Activated CD8-positive, alpha-beta T cell treated with anti-CD3 and anti-CD28 coated beads, Interleukin-2, amount 10 ng/mL, durations not matched to agents 7 days and 5 days (primary cell): ENCODE data around the gene EPHB1. TPM values are rescaled to one million over a fixed set of nuclear protein-coding genes. Genes with fewer than 3 reads are reported as not detected.

Source experiments
- ATAC-seq: fragments of 150-1000 bp; cut with Tn5 transposase; one replicate; pipeline ENCODE4 v1.10.0; 2021; ENCODE audit warnings: moderate library complexity
- CTCF ChIA-PET: fragments of 350-600 bp; sonication (Branson Sonifier 250); formaldehyde crosslinking; loops from one replicate; lab custom pipeline; 2021; ENCODE audit warnings: antibody characterized with exemption; lab: Charles Lee
- POLR2A ChIA-PET: fragments of 350-600 bp; sonication (Branson Sonifier 250); formaldehyde crosslinking; loops from one replicate; lab custom pipeline; 2021; ENCODE audit warnings: antibody characterized with exemption; lab: Charles Lee
- DNase-seq: peaks from one replicate; pipeline ENCODE4 v3.0.0-alpha.2; 2020
- H3K27ac Mint-ChIP-seq: one replicate; pipeline ENCODE4 v1.8.0; 2021; ENCODE audit warnings: mild to moderate bottlenecking, mixed read lengths
- H3K27me3 Mint-ChIP-seq: one replicate; pipeline ENCODE4 v1.8.0; 2021; ENCODE audit warnings: low read depth, mixed read lengths
- H3K36me3 Mint-ChIP-seq: one replicate; pipeline ENCODE4 v1.8.0; 2021; ENCODE audit warnings: low read depth, mixed read lengths
- H3K4me1 Mint-ChIP-seq: one replicate; pipeline ENCODE4 v1.8.0; 2021; ENCODE audit warnings: low read depth, mixed read lengths
- H3K4me3 Mint-ChIP-seq: one replicate; pipeline ENCODE4 v1.8.0; 2021; ENCODE audit warnings: mild to moderate bottlenecking, mixed read lengths
- H3K9me3 Mint-ChIP-seq: one replicate; pipeline ENCODE4 v1.8.0; 2022; ENCODE audit warnings: mixed read lengths; ENCODE audit not compliant: insufficient read depth
- total RNA-seq, 2 experiments: library from RNA; stranded (reverse); gene quantifications; one replicate each; pipeline ENCODE4 v1.2.3, GENCODE V29; 2021

Gene EPHB1
- total RNA-seq, 2 experiments from 2014 or later, result 1.1 to 1.4 TPM

DNA sequence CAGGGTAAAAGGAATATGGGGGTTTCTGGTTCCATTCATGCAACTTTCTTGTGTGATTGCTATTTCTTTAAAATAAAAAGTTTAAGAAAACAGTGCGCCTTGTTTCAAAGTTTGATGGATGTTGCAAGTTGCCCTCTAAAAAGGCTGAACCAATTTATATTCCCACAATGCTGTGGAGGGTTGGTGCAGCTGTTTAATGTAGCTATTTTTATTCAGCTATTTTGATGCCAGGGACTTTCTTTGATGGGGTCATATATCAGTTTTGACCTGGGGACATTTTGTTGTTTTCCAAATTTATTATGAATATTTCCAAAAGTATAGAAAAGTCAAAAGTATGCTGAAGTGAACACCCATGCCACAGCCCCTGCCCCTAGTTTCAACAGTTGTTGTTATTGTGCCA is 20.5 kb downstream of the EPHB1 start:
- Mint-ChIP-seq H3K27ac (no peak overlapping the region), H3K4me1 (no peaks in the 10 kb centered on the region), H3K9me3 (no peaks in the 10 kb centered on the region), H3K27me3 (peaks cover 12% of the 10 kb centered on the region), H3K4me3 (no peak overlapping the region), H3K36me3 (no peaks in the 10 kb centered on the region)
- CTCF ChIA-PET, result interaction anchor here (1.5 kb wide), 1 partner anchor 21 kb away, joined by 4 read pairs; no protein-coding TSS in a partner anchor
- ATAC-seq (no peak), DNase-seq (no peak)
- POLR2A ChIA-PET, result no interaction called here

DNA sequence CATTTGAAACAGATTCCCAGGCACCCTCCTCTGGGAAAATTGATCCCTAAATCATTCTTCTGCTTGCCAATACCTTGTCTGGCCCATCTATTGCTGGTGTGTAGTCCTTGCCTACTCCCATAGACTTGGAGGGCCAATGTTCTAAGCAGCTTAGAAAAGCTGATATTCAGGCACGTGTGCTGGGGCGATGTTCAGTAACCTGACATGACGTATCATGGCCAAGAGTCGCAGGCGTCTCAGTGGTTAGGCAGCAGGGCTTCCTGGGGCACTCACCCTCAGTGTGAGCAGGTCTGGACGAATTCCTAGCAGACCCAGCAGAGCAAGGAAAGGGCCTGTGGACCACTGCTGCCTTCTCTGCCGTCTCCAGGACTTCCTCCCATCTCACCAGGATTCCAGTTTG is 21.6 kb downstream of the EPHB1 start:
- Mint-ChIP-seq H3K4me1 (no peaks in the 10 kb centered on the region), H3K9me3 (no peaks in the 10 kb centered on the region), H3K27ac (no peak overlapping the region), H3K27me3 (peaks cover 9% of the 10 kb centered on the region), H3K36me3 (no peaks in the 10 kb centered on the region), H3K4me3 (no peak overlapping the region)
- POLR2A ChIA-PET, result no interaction called here
- ATAC-seq (no peak), DNase-seq (no peak)
- CTCF ChIA-PET, result no interaction called here

DNA sequence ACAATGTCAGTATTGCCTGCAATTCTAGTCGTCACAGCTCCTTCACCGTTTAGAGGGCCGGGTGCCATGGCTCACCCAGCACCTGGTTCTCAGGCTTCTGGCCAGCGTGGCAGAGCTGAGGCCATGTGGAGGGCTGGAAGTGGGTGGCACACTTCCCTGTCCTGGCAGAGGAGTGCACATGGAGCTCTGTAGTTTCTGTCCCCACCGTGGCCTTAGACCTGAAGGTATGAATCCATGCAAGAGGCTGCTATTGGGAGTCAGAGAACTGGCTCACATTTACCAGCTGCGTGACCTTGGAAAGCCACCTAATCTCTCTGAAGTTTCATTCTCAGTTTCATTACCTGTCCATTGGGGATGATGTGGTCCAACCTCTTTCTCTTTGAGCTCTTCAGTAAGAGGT is 22.2 kb downstream of the EPHB1 start:
- CTCF ChIA-PET, result no interaction called here
- no peak overlapping the region for H3K4me3 Mint-ChIP-seq
- no peaks in the 10 kb centered on the region for H3K4me1 Mint-ChIP-seq
- ATAC-seq (no peak), DNase-seq (no peak)
- H3K27me3 Mint-ChIP-seq, result peaks cover 9% of the 10 kb centered on the region
- no peaks in the 10 kb centered on the region for H3K9me3 Mint-ChIP-seq
- H3K36me3 Mint-ChIP-seq, result no peaks in the 10 kb centered on the region
- H3K27ac Mint-ChIP-seq, result no peak overlapping the region
- POLR2A ChIA-PET, result interaction anchor here (0.7 kb wide), 1 partner anchor 19 kb away, joined by 3 read pairs; no protein-coding TSS in a partner anchor

DNA sequence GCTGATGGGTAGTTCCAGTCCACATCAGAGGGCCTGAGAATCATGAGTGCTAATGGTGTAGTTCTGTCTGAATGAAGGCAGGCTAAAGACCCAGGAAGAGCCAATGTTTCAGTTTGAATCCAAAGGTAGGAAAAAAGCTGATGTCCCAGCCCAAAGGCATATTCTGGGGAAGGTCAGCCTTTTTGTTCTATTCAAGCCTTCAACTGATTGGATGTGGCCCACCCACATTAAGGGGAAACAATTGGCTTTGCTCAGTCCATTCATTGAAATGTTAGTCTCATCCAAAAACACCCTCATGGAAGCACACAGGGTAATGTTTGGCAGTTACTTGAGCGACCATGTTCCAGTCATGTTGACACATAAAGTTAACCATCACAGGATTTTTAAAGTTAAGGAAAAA is 25.9 kb downstream of the EPHB1 start:
- DNase-seq (no peak), ATAC-seq (no peak)
- Mint-ChIP-seq H3K36me3 (no peaks in the 10 kb centered on the region), H3K9me3 (no peaks in the 10 kb centered on the region), H3K4me1 (no peaks in the 10 kb centered on the region), H3K4me3 (no peak overlapping the region), H3K27me3 (peaks cover 9% of the 10 kb centered on the region), H3K27ac (no peak overlapping the region)
- ChIA-PET POLR2A (no interaction called here), CTCF (no interaction called here)

DNA sequence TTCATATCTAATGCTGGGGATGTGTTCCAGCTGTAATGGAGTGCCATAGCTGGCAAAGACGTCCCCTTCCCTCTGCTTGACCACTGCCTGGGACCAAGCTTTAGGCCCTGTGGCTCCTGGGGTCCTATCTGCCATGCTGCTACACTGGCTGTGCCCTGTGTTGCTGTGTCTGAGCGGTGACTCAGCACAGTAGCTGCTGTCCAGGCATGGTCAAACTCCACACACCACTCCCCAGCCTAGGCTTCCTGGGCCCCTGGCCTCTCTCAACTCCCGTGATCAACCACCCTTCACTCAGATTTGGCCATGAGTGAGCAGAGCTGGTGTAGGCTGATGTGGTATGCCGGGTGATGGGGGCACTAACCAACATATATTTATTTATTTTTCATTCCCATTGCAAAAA is 27.0 kb downstream of the EPHB1 start:
- Mint-ChIP-seq H3K4me1 (no peaks in the 10 kb centered on the region), H3K4me3 (no peak overlapping the region), H3K9me3 (no peaks in the 10 kb centered on the region), H3K36me3 (no peaks in the 10 kb centered on the region), H3K27ac (no peak overlapping the region), H3K27me3 (peaks cover 12% of the 10 kb centered on the region)
- ChIA-PET POLR2A (no interaction called here), CTCF (no interaction called here)
- ATAC-seq, result no peak
- no peak for DNase-seq

DNA sequence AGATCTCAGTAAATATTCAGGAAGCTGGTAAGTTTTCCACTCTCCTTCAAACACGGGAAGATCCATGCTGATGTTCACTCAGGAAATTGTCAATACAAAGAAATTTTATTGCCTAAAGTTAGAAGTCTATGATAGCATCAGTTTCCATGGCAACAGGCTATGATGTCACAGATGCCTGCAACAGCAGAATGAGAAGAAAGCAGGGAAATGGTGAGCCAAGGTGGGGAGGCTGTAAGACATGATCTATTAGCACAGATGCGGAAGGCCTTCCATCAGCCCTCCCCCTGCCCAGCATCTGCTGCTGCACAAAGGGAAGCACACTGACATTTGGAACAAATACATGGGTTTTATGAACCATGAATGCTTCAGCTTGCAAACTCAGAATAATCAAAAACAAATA is 28.6 kb downstream of the EPHB1 start:
- H3K9me3 Mint-ChIP-seq, result no peaks in the 10 kb centered on the region
- no peak overlapping the region for H3K4me3 Mint-ChIP-seq
- DNase-seq (no peak), ATAC-seq (no peak)
- peaks cover 15% of the 10 kb centered on the region for H3K27me3 Mint-ChIP-seq
- POLR2A ChIA-PET, result no interaction called here
- H3K36me3 Mint-ChIP-seq, result no peaks in the 10 kb centered on the region
- no peak overlapping the region for H3K27ac Mint-ChIP-seq
- CTCF ChIA-PET, result no interaction called here
- H3K4me1 Mint-ChIP-seq, result no peaks in the 10 kb centered on the region

DNA sequence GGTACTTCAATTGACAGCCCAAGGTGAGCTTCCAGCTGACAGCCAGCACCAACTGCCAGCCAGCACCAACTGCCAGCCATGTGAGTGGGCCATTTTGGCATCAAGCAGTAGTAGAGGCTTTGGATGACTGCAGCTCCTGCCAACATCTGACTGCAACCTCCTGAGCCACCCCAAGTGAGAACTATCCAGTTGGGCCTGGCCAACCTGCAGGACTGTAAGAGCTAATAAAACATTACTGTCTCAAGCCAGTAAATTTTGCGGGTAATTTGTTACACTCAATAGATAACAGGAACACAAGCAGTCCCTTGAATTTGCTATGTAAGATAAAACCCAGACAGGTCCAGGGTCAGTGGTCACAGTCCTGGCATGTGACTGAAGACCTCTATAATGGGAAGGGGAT is 29.7 kb downstream of the EPHB1 start:
- CTCF ChIA-PET, result no interaction called here
- Mint-ChIP-seq H3K9me3 (no peaks in the 10 kb centered on the region), H3K27me3 (peaks cover 15% of the 10 kb centered on the region), H3K4me1 (no peaks in the 10 kb centered on the region), H3K4me3 (no peak overlapping the region), H3K36me3 (no peaks in the 10 kb centered on the region), H3K27ac (no peak overlapping the region)
- no peak for DNase-seq
- POLR2A ChIA-PET, result no interaction called here
- ATAC-seq, result no peak

DNA sequence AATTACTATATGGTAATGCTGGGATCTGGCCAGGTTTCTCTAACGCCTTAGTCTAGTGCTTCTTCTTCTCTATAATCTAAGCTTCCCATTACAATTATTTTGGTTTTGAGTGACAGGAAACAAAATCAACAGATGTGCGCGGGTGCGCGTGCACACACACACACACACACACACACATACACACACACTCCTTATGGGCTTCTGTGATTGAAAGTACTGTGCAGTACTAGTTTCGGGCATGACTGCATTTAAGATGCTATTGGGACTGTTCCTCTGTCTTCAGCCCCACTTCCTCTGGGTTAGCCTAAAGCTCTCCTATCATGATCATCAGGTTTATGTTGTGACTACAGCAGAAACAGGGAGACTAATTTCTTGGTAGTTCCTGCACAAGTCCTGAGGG is 32.2 kb downstream of the EPHB1 start:
- no peaks in the 10 kb centered on the region for H3K9me3 Mint-ChIP-seq
- no peak for ATAC-seq
- H3K27me3 Mint-ChIP-seq, result peaks cover 19% of the 10 kb centered on the region
- CTCF ChIA-PET, result interaction anchor here (1.0 kb wide), 1 partner anchor 32 kb away, joined by 3 read pairs; the partner anchor contains the start of gene EPHB1
- H3K27ac Mint-ChIP-seq, result no peak overlapping the region
- no peaks in the 10 kb centered on the region for H3K4me1 Mint-ChIP-seq
- POLR2A ChIA-PET, result no interaction called here
- no peak for DNase-seq
- no peaks in the 10 kb centered on the region for H3K36me3 Mint-ChIP-seq
- H3K4me3 Mint-ChIP-seq, result no peak overlapping the region

DNA sequence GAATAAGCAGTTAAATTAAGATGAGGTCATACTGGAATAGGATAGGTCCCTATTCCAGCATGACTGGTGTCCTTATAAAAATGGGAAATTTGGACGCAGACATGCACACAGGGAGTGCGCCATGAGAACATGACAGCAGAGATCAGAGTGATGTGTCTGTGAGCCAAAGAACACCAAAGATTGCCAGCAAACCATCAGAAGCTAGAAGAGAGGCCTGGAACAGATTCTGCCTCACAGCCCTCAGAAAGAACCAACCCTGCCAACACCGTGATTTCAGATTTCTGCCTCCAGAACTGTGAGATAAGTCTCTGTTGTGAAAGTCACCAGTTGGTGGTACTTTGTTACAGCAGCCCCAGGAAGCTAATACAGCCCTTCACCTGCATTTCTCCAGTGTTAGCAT is 34.7 kb downstream of the EPHB1 start:
- H3K4me1 Mint-ChIP-seq, result no peaks in the 10 kb centered on the region
- H3K4me3 Mint-ChIP-seq, result no peak overlapping the region
- POLR2A ChIA-PET, result no interaction called here
- no peak overlapping the region for H3K27ac Mint-ChIP-seq
- CTCF ChIA-PET, result no interaction called here
- no peaks in the 10 kb centered on the region for H3K36me3 Mint-ChIP-seq
- DNase-seq (no peak), ATAC-seq (no peak)
- H3K27me3 Mint-ChIP-seq, result peaks cover 26% of the 10 kb centered on the region
- H3K9me3 Mint-ChIP-seq, result no peaks in the 10 kb centered on the region

DNA sequence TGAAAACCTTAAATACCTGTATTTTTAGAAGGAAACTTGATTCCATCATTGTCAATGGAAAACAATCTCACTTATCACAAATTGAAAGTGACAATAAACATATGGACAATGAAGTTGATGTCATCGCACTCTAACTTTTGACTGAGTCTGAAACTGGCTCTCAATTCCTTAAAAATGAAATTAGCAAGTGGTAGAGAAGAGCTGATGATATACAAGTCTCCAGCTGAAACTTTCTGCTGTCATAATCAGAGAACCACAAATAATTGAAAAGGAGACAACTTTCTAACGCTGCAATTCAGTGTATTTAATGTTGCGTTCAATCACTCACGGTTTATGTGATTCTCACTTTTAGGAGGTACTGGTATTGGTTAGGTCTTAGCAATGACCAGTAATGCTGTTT is 37.5 kb downstream of the EPHB1 start:
- ChIA-PET POLR2A (no interaction called here), CTCF (no interaction called here)
- DNase-seq, result no peak
- Mint-ChIP-seq H3K9me3 (no peaks in the 10 kb centered on the region), H3K4me3 (no peak overlapping the region), H3K36me3 (no peaks in the 10 kb centered on the region), H3K27ac (no peak overlapping the region), H3K4me1 (no peaks in the 10 kb centered on the region), H3K27me3 (peaks cover 28% of the 10 kb centered on the region)
- ATAC-seq, result no peak

DNA sequence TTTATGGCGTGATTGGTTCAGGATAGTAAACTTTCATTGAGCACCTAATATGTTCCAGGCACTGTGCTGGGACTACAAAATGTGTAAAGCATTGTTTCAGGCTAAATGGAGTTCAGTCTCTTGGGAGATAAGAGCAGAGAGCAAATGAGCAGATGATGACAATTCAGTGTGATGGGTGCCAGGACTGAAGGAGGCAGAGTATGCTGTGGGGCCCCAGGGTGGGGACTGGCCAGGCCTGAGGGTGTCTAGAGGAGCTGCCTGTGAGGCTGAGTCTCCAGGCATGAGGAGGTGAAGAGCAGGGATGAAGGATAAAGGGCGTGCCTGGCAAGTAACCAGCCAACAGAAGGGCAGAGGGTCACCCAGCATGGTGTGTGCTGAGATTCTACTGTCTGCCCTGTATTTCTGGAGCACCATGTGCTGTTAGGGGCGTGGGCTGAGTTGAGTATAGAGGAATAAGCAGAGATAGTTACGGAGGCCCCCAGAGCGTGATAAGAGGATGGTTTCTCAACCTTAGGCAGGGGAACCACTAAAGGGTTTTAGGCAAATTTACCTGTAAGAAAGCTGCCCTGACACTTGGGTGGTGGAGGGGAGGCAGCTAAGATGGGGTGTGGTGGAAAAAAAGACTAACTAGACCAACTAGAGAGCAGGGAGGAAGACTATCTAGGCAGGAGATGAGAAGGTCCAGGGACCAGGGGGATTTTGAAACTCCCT is 38.5 kb downstream of the EPHB1 start:
- CTCF ChIA-PET, result no interaction called here
- Mint-ChIP-seq H3K4me1 (no peaks in the 10 kb centered on the region), H3K4me3 (no peak overlapping the region), H3K27ac (no peak overlapping the region), H3K36me3 (no peaks in the 10 kb centered on the region), H3K27me3 (peaks cover 28% of the 10 kb centered on the region), H3K9me3 (peaks cover 2% of the 10 kb centered on the region)
- POLR2A ChIA-PET, result no interaction called here
- DNase-seq (no peak), ATAC-seq (no peak)

DNA sequence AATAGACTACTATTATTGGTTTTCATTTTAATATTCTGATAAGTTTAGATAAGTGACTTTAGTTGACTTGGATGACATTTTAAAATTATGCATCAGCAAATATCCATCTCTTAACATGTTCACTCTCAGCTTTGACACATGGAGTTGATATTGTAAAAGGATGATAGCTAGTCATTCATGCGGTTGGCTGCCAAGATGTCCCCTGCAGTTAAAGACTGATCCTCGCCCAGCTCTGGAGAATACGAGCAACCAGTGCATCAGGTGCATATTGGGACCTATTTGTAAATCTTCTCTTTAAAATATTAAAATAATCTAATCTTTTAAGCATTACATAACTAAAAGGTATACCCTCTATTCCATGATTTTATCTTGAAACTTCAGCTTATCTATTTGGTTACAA is 41.9 kb downstream of the EPHB1 start:
- CTCF ChIA-PET, result no interaction called here
- peaks cover 24% of the 10 kb centered on the region for H3K27me3 Mint-ChIP-seq

More for the DNA sequence above, 41.9 kb downstream of the EPHB1 start:
- Mint-ChIP-seq H3K36me3 (no peaks in the 10 kb centered on the region), H3K4me3 (no peak overlapping the region), H3K9me3 (peaks cover 3% of the 10 kb centered on the region), H3K4me1 (no peaks in the 10 kb centered on the region), H3K27ac (no peak overlapping the region)
- DNase-seq (no peak), ATAC-seq (no peak)
- POLR2A ChIA-PET, result interaction anchor here (0.8 kb wide), 1 partner anchor 19 kb away, joined by 3 read pairs; no protein-coding TSS in a partner anchor
